Erythroblast (primary cell): ENCODE measurements around the gene SH3GL1.
A peak's percentile ranks its signal among the peaks of the same experiment; 100 is the strongest.

ENCODE experiments used
- DNase-seq, 2 experiments: peaks; one replicate each; lab custom pipeline; 2025; lab: John Stamatoyannopoulos, UW
- GATA1 ChIP-seq: IDR thresholded peaks from 2 replicates; pipeline ENCODE4 v1.6.1; 2011; ENCODE audit warnings: low read depth, mild to moderate bottlenecking, control low read depth, low read length, moderate library complexity
- POLR2A ChIP-seq: IDR thresholded peaks from 2 replicates; pipeline ENCODE4 v1.6.1; 2011; ENCODE audit warnings: mild to moderate bottlenecking, low read length

SH3GL1 gene

DNA sequence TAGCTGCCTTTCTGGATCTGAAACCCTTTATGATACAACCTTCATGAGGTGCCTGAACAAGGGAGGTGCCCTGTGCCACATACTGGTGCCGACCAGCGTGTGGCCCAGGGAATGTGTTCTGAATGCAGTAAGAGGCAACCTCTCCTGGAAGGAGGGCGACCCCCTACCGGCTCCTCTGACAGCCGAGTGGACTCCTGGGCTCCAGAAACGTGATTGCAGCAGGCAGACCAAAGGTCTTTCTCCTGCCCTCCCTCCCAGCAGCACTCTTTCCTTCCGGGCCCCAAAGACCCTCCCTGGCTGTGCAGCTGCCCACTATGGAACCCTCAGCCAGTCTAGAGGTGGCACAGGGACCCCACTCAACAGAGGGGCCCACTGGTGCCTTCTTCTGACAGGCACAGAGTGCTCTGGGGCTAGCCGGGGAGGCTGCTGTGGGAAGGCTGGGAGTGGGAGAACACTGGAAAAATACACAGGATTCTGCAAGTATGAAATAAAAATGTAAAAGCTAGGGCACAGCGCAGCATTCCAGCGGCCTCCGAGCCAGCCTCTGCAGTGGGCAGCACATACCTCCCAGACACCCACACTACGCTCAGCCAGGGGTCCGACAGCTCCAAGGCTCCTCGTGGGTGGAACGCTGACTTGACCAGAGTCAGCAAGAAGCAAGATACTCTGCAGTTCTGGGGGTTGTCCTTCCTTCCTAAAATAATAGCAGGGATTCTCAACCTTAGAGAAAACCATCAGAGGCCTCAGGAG, 14.9 kb downstream of the SH3GL1 start:
- no peak for DNase-seq
- TF ChIP-seq POLR2A = no peak
- no peak for TF ChIP-seq GATA1

- peak in 1 of 2 experiments; percentile 56 for DNase-seq
- TF ChIP-seq POLR2A = no peak
- TF ChIP-seq GATA1 = no peak
Observed at GRCh38 chr19:4380254-4380727, 20.1 kb downstream of the SH3GL1 start.

DNA sequence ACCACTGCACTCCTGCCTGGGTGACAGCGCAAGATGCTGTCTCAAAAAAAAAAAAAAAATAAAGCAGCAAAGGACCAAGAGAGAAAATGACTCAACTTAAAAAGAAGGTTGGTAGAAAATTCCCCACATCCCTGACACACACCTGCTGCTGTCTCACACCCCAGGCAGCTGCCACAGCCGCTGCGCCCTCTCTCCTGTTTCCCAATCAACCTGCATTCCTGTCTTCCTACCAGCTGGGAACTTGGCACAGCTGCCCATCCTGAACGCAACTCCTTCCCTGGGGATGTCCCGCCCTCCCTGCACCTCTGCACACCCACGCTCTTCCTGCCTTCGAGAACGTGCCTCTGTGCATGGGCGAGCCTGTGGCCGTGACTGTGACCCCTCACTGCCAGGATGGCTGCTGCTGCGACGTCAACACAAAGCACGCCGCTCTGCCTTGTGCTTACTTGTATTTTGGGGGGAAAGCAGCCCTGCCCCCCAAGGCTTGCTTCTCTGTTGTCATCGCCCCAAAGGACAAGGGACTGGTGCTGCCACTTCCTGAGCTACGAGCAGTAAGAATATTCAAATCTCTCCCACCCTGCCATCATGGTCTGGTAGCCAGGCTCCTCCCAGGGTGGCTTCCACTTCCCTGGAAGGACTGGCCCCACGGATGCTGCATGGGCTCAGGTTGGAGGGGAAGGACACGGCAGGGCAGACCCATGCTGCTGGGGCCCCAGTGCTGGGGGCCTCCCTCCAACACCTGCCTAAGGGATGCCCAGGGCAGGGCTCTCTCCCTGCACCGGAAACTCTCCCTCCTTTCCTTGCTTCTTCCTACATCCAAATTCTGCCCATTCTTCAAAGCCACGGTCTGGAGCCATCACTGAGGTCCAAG, 20.7 kb downstream of the SH3GL1 start:
- no peak for TF ChIP-seq POLR2A
- no peak for TF ChIP-seq GATA1
- no peak for DNase-seq

GRCh38 chr19:4378886-4379285, 21.5 kb downstream of the SH3GL1 start:
- no peak for TF ChIP-seq POLR2A
- TF ChIP-seq GATA1 = no peak
- DNase-seq = no peak

GRCh38 chr19:4376991-4377781, 23.2 kb downstream of the SH3GL1 start:
- DNase-seq = no peak
- TF ChIP-seq POLR2A (no peak), GATA1 (no peak)

DNA sequence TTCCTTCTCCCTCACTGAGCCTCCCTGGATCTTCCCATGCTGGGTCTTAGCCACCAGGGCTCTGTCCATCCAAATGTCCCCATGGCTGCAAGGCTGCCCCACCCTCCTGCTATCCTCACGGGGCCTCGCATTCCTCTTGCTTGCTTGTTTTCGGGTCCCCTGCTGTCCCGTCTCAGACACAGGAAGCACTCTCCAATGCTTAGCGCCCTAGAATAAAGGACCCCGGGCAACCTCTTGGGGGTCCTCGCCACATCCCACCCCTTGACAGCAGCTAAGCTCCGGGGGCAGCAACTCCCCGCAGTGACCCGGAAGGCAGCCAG, 23.7 kb downstream of the SH3GL1 start:
- DNase-seq = no peak

DNA sequence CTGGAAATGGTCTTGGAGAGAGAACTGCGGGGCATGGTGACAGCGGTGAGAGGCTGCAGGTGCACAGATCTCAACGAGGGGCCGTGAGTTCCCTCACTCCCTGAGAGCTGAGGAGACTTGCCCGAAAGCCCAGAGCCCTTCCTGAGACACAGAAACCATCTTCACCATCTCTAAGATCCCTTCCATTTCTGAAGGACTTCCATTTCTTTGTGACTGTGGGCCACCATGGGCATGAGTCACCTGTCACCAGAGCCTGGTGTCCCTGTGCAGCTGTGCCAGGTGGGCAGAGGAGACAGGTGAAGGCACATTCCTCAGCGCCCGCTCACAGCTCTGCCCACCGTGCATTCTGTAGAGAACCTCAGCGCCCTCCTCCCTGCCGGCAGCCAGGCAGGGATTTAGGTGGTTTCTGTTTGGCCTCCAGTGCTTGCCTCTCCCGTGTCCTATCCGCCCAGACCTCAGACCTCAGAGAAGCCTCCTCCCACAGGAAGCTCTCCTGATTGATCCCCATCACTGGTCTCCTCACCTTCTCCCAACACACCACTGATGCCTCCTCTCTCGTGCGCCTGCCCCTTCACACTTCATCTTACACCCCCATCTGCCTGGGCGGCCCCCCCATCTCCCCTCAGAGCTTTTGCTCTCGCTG, 24.2 kb downstream of the SH3GL1 start:
- peak; percentile 89 for TF ChIP-seq POLR2A
- TF ChIP-seq GATA1 = no peak
- DNase-seq = no peak

More for the DNA sequence above, 23.7 kb downstream of the SH3GL1 start:
- no peak for TF ChIP-seq GATA1
- no peak for TF ChIP-seq POLR2A

- peak; percentile 97 to 99 for DNase-seq
- TF ChIP-seq GATA1 (peak; percentile 57), POLR2A (no peak)
Observed at GRCh38 chr19:4375164-4376027, 25.0 kb downstream of the SH3GL1 start.

DNA sequence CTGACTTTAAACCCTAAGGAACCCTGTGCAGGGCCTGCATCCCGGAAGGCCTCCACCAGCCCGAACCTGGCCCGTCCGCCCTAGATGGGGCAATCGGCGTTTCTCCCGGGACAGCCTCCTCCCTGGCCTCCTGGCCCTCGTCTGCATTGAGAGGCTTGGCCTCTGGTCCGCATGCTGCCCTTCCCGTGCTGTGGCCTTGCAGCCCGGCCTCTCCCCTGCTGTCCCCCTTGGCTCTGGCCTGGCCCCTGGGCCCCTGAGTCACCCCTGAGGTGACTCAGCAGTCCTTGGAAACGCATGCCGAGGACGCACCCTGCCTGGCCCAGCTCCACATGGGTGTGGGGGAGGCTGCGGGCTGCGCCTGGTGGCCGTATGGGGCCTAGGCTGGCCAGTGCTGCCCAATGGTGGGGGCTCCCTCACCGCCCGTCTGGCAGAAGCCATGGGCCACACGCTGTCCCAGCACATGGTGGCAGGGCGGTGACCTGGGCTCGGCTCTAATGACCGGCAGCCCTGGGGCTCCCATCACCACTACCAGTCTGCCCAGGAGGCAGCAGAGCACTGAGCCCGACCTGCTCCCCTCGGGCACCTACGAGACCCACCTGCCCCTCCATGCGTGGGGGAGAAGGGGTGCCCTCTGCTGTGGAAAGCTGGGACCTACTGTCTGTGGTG, 25.7 kb downstream of the SH3GL1 start:
- peak; percentile 97 to 98 for DNase-seq
- TF ChIP-seq POLR2A (peak; percentile 47), GATA1 (no peak)

DNA sequence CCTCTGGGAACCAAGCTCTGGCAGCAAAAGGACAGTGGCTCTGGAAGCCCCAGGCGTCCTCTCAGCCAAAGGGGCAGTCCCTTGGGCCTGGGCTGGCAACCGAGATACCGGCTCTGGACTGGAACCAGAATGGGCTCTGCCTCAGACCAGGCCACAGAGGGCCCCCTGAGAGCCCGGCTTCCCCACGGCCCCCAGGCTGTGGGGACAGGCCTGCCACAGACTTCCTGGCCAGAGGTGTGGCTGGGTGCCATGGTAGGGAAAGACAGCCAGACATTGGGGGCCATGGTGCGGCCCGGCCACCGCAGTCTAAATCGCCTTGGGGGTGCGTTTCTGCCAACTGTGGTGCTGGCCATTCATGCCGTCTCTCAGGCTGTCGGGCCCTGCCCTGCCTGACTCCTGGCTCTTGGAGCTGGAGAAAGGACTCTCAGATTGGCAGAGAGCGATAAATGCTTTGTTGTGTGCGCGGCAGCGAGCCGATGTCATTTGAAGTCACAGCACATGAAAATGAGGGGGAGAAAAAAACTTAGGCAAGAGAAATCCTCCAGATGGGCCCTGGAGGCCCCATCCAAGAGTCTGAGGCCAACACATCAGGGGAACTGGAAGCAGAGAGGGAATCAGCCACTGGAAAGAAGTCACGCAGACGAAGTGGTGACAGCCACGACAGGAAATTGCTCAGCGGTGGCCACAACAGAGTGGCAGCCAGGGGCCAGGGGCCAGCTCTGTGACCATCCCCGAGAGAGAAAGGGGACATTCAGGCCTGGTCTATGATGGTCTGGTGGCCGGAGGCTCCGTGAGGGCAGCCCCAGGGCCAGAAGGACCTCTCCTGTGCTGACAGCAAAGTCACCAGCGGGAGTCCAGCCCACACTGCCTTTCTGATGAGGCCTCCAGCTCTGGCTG, 26.5 kb downstream of the SH3GL1 start:
- no peak for TF ChIP-seq GATA1
- TF ChIP-seq POLR2A = no peak
- DNase-seq = no peak

- TF ChIP-seq GATA1 (no peak), POLR2A (no peak)
- DNase-seq = no peak
Observed at GRCh38 chr19:4373013-4373367, 27.4 kb downstream of the SH3GL1 start.
